ENCODE results near the gene POLG2.

GRCh38 chr17:64500862-64501765, 4.3 kb upstream of the POLG2 start:
- TF ChIP-seq ZNF274 (IDR thresholded peaks at IDR 0.05; ENCODE audit: low read depth, low read length) = no peak
- TF ChIP-seq YY1 (IDR thresholded peaks at IDR 0.05; ENCODE audit: insufficient read depth, insufficient read length) = no peak

Data from NT2/D1 (cell line).